T-cell (primary cell): ENCODE data around the gene ABCD4. TPM values are rescaled to one million over a fixed set of nuclear protein-coding genes. Genes with fewer than 3 reads are reported as not detected.
"Not testable (repeated sequence)": the region's sequence is repeated elsewhere in the genome, so short reads cannot be mapped to it uniquely, and the experiment has no call there.

ENCODE experiments used
- ATAC-seq, 4 experiments: fragments of 200-7000 bp in 3 of 4; fragments of 150-1000 bp in 1 of 4; cut with Tn5 transposase; replicated peaks in 1 of 4; 1 replicate in 3 of 4; 2 replicates in 1 of 4; pipeline ENCODE4 v1.10.0; 2021; ENCODE audit warnings: moderate library complexity in 3 of 4, mild to moderate bottlenecking in 2 of 4, moderate number of reproducible peaks in 1 of 4
- CTCF ChIA-PET, 2 donors: fragments of 300-600 bp; sonication (Branson Sonifier 250); formaldehyde crosslinking; loops; one replicate each; lab custom pipeline; 2022; ENCODE audit warnings: antibody characterized with exemption in 2 of 2; lab: Charles Lee
- POLR2A ChIA-PET, 2 donors: fragments of 300-600 bp; sonication (Branson Sonifier 250); formaldehyde crosslinking; loops; one replicate each; lab custom pipeline; 2022; ENCODE audit warnings: antibody characterized with exemption in 2 of 2; lab: Charles Lee
- DNase-seq, 35 experiments: peaks; one replicate each; pipeline versions ENCODE4 v3.0.0 to v3.0.0-alpha.2; 2013 to 2023
- H3K27ac ChIP-seq: one replicate; pipeline ENCODE4 v1.5.1; 2013; ENCODE audit warnings: low read length
- H3K27me3 ChIP-seq, 2 experiments: replicated peaks in 1 of 2; 1 replicate in 1 of 2; 2 replicates in 1 of 2; pipeline versions ENCODE4 v1.6.1 to v1.7.0; 2013; ENCODE audit warnings: low read length in 1 of 2, mixed read lengths in 1 of 2; ENCODE audit not compliant: control insufficient read depth in 2 of 2, insufficient read depth in 2 of 2; ENCODE audit errors: extremely low read depth in 1 of 2
- H3K36me3 ChIP-seq, 2 donors: 1 replicate in 1 of 2; 2 replicates in 1 of 2; pipeline versions ENCODE4 v1.6.1 to v1.7.0; 2013; ENCODE audit warnings: low read length in 1 of 2; ENCODE audit not compliant: control insufficient read depth in 2 of 2, insufficient read depth in 1 of 2; ENCODE audit errors: extremely low read depth in 1 of 2
- H3K4me1 ChIP-seq, 2 experiments: 1 replicate in 1 of 2; 2 replicates in 1 of 2; pipeline versions ENCODE4 v1.6.1 to v1.7.0; 2013; ENCODE audit warnings: low read length in 2 of 2, mixed read lengths in 1 of 2; ENCODE audit not compliant: insufficient read depth in 2 of 2, control insufficient read depth in 1 of 2; ENCODE audit errors: extremely low read depth in 1 of 2
- H3K4me3 ChIP-seq, 2 donors: 1 replicate in 1 of 2; 2 replicates in 1 of 2; pipeline versions ENCODE4 v1.5.1 to v1.7.0; 2013; ENCODE audit warnings: mild to moderate bottlenecking in 2 of 2, low read length in 1 of 2, moderate library complexity in 1 of 2; ENCODE audit not compliant: control insufficient read depth in 1 of 2; ENCODE audit errors: extremely low read depth in 1 of 2
- H3K9me3 ChIP-seq: 2 replicates; pipeline ENCODE4 v1.7.0; 2013
- H3K27ac Mint-ChIP-seq, 2 donors: one replicate each; pipeline ENCODE4 v1.8.0; 2020 to 2021; ENCODE audit warnings: mild to moderate bottlenecking in 2 of 2, mixed read lengths in 2 of 2
- H3K27me3 Mint-ChIP-seq, 2 donors: one replicate each; pipeline ENCODE4 v1.8.0; 2021 to 2022; ENCODE audit warnings: mixed read lengths in 2 of 2
- H3K36me3 Mint-ChIP-seq: one replicate; pipeline ENCODE4 v1.8.0; 2021; ENCODE audit warnings: mixed read lengths
- H3K4me1 Mint-ChIP-seq, 3 donors: one replicate each; pipeline ENCODE4 v1.8.0; 2020 to 2022; ENCODE audit warnings: mixed read lengths in 3 of 3, mild to moderate bottlenecking in 1 of 3
- H3K4me3 Mint-ChIP-seq, 3 donors: one replicate each; pipeline ENCODE4 v1.8.0; 2020 to 2022; ENCODE audit warnings: mild to moderate bottlenecking in 3 of 3, mixed read lengths in 3 of 3, moderate library complexity in 3 of 3
- H3K9me3 Mint-ChIP-seq, 3 donors: one replicate each; pipeline ENCODE4 v1.8.0; 2020 to 2022; ENCODE audit warnings: mixed read lengths in 3 of 3
- WGBS: methylation state at CpG from one replicate; pipeline ENCODE4 v1.1.5; 2013; ENCODE audit warnings: missing lambda C conversion rate; ENCODE audit not compliant: insufficient coverage; 5-methylcytosine and 5-hydroxymethylcytosine counted together
- total RNA-seq, 35 experiments: library from RNA in 6 of 35; stranded (reverse) in 6 of 35; fragments of 120-200 nt in 1 of 35; gene quantifications; one replicate each; pipeline versions ENCODE4 v1.2.1 to v1.2.4 and lab custom pipeline; 2013 to 2026

ABCD4 gene
- total RNA-seq, 5 donors from 2014 or later (not counting 1 experiment from before 2014, with no cell fraction given), result 70.3 to 103 (median 91.8) TPM

DNA sequence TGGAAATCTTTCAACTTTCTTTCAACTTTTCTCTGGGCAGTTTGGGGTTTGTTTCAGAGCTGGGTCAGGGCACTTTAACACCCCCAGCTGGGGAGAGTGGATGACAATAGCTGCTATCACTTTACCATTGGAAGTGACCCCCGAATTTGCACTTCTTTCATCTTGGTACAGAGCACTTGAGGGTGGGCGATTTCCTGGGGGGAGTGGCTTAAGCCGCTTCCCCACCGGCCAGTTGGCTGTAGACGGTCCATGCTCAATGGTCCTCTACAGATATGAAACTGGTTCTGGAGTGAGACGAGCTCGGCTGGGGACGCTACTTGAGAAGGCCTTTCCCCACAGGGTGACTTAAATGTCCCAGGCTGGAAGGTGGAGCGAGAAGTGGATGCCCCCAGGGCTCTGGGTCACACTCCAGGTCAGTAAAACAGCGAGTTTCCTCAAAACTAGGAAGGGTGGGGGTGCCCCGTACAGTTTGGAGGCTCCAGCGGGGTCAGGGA, 45.6 kb upstream of the ABCD4 start, which contains the start of gene VRTN:
VRTN (plus strand) TSS at position 231 of the 494 bp plus-strand sequence. CDS start 8,313 bp downstream, outside the sequence.
- POLR2A ChIA-PET, result no interaction called here

DNA sequence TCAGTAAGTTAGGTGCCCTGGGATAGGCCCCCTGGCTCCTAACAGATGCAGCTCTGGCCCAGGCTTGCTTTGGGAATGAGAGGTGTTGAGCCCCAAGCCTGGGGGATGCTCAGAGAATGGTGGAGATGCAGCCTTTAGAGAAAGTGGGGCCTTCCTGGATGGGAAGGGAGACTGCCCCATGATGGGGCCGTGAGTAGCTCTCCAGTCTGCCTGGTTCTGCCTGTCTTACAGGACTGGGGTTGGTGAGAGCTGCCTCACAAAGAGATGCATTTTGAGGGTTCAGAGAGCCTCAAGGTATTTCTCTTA, 45.0 kb upstream of the ABCD4 start:
- DNase-seq, result no peak
- no peaks in the 10 kb centered on the region for H3K36me3 ChIP-seq
- no peaks in the 10 kb centered on the region for H3K9me3 ChIP-seq
- Mint-ChIP-seq H3K4me1 (no peaks in the 10 kb centered on the region), H3K36me3 (no peaks in the 10 kb centered on the region), H3K9me3 (no peaks in the 10 kb centered on the region), H3K27ac (no peak overlapping the region), H3K27me3 (peaks cover 9 to 10% of the 10 kb centered on the region in 2 donors), H3K4me3 (no peak overlapping the region)
- H3K4me1 ChIP-seq, result no peaks in the 10 kb centered on the region
- no peak for ATAC-seq
- H3K27me3 ChIP-seq, result peaks cover 2 to 21% of the 10 kb centered on the region in 2 experiments
- no CpG with 5 or more reads among the region's 1 CpG for WGBS
- no peak overlapping the region for H3K27ac ChIP-seq
- CTCF ChIA-PET, result interaction anchor here in 1 of 2 donors (1.1 kb wide), 1 partner anchor 28 kb away, joined by 5 read pairs; no protein-coding TSS in a partner anchor
- H3K4me3 ChIP-seq, result no peak overlapping the region
- POLR2A ChIA-PET, result no interaction called here

More for the DNA sequence above, 45.6 kb upstream of the ABCD4 start, which contains the start of gene VRTN:
- no peaks in the 10 kb centered on the region for H3K36me3 ChIP-seq
- H3K4me3 ChIP-seq, result no peak within 1 kb of the TSS
- Mint-ChIP-seq H3K9me3 (no peaks in the 10 kb centered on the region), H3K27ac (no peak within 1 kb of the TSS), H3K4me1 (no peaks in the 10 kb centered on the region), H3K4me3 (no peak within 1 kb of the TSS), H3K27me3 (peaks cover 7 to 10% of the 10 kb centered on the region in 2 donors), H3K36me3 (no peaks in the 10 kb centered on the region)
- WGBS, result 78% methylated on average over 10 of the region's 12 CpGs
- no peak for ATAC-seq
- no peaks in the 10 kb centered on the region for H3K9me3 ChIP-seq
- peaks cover 2 to 20% of the 10 kb centered on the region in 2 experiments for H3K27me3 ChIP-seq
- no peak within 1 kb of the TSS for H3K27ac ChIP-seq
- CTCF ChIA-PET, result interaction anchor here in 1 of 2 donors (1.1 kb wide), 1 partner anchor 28 kb away, joined by 5 read pairs; no protein-coding TSS in a partner anchor
- no peaks in the 10 kb centered on the region for H3K4me1 ChIP-seq
- no peak for DNase-seq

DNA sequence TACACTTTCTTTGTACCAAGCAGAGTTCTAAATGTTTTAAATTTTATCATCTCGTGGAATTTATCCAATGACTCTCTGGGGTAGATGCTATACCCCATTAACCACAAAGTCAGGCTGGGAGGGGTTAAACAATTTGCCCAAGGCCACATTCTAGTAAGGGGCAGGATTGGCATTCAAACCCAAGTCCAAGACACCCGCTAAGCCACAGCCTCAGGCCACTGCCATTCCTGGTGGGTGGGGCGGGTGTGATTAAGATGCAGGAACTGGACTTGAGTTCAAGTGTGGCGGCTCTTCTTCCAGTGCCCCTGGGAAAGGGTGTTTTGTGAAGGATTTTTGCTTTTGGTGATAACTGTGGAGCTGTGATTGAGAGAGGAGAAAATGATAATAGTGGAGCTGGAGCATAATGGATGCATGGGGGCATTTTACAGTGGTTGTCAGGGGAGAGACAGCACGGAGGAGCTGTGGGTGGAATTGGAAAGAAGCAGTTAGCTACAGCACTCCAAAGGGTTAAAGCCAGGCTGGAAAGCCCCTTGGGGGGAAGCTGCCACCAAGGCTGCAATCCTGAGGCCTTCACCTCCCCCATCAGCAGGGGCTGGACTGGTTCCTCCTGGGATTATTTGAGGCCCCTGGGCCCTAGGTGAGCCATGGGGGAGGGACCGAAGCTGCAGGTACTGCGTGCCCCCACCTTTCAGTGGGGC, 44.5 kb upstream of the ABCD4 start:
- H3K27ac ChIP-seq, result no peak overlapping the region
- H3K27me3 ChIP-seq, result peaks cover 2 to 20% of the 10 kb centered on the region in 2 experiments
- Mint-ChIP-seq H3K9me3 (no peaks in the 10 kb centered on the region), H3K36me3 (no peaks in the 10 kb centered on the region), H3K27me3 (peaks cover 8 to 9% of the 10 kb centered on the region in 2 donors), H3K4me1 (no peaks in the 10 kb centered on the region), H3K4me3 (no peak overlapping the region), H3K27ac (no peak overlapping the region)
- no peaks in the 10 kb centered on the region for H3K36me3 ChIP-seq
- DNase-seq (no peak), ATAC-seq (no peak)
- ChIA-PET POLR2A (no interaction called here), CTCF (interaction anchor here in 1 of 2 donors (1.1 kb wide), 1 partner anchor 27 kb away, joined by 5 read pairs; no protein-coding TSS in a partner anchor)
- no peaks in the 10 kb centered on the region for H3K9me3 ChIP-seq
- WGBS, result 70% methylated on average over 4 of the region's 7 CpGs
- H3K4me1 ChIP-seq, result no peaks in the 10 kb centered on the region
- no peak overlapping the region for H3K4me3 ChIP-seq

DNA sequence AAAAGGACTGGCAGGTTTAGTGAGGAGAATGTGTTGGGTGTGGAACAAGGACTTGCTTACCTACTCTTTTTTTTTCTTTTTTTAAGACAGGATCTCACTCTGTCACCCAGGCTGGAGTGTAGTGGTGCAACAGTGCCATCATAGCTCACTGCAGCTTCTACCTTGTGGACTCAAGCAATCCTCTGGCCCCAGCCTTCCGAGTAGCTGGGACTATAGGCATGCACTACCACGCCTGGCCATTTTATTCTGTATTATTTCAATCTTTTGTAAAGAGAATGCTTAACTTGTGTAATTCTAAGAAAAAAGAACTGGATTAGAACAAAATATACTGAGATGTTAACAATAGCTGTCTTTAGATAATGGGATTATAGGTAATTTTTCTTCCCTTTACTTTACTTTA, 43.6 kb upstream of the ABCD4 start:
- Histone ChIP-seq H3K4me3 (no peak overlapping the region), H3K27ac (no peak overlapping the region), H3K9me3 (no peaks in the 10 kb centered on the region), H3K36me3 (no peaks in the 10 kb centered on the region), H3K4me1 (no peaks in the 10 kb centered on the region), H3K27me3 (peaks cover 2 to 15% of the 10 kb centered on the region in 2 experiments)
- no peak for DNase-seq
- Mint-ChIP-seq H3K36me3 (no peaks in the 10 kb centered on the region), H3K27me3 (peaks cover 9 to 10% of the 10 kb centered on the region in 2 donors), H3K27ac (no peak overlapping the region), H3K9me3 (no peaks in the 10 kb centered on the region), H3K4me3 (no peak overlapping the region), H3K4me1 (no peaks in the 10 kb centered on the region)
- CTCF ChIA-PET, result no interaction called here
- WGBS, result no CpG with 5 or more reads among the region's 2 CpGs
- POLR2A ChIA-PET, result no interaction called here
- no peak for ATAC-seq

DNA sequence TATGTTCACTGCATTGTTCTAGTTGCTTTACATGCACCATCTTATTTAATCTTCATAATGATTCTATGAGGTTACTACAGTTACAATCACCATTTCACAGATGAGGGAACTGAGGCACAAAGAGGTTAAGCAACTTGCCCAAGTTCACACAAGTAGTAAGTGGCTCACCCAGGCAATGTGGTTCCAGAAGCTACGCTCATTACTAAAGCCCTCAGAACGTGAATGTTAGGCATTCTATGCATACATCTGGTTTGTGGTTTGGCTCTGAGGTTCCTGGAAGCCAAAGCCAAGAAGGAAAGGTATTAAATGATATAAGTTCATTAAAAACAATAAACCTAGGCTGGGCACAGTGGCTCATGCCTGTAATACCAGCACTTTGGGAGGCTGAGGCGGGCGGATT, 31.2 kb upstream of the ABCD4 start:
- no peak overlapping the region for H3K4me3 ChIP-seq
- 17% methylated on average over 1 of the region's 4 CpGs for WGBS
- ATAC-seq (no peak), DNase-seq (no peak)
- no peaks in the 10 kb centered on the region for H3K9me3 Mint-ChIP-seq
- H3K36me3 ChIP-seq, result no peaks in the 10 kb centered on the region
- no peaks in the 10 kb centered on the region for H3K36me3 Mint-ChIP-seq
- H3K4me1 ChIP-seq, result no peaks in the 10 kb centered on the region
- no peak overlapping the region for H3K4me3 Mint-ChIP-seq
- H3K9me3 ChIP-seq, result no peaks in the 10 kb centered on the region
- H3K27me3 Mint-ChIP-seq, result peaks cover 5 to 7% of the 10 kb centered on the region in 2 donors
- ChIA-PET CTCF (no interaction called here), POLR2A (interaction anchor here in 1 of 2 donors (0.6 kb wide), 1 partner anchor 482 kb away, joined by 3 read pairs; the partner anchor contains the start of gene PTGR2)
- H3K4me1 Mint-ChIP-seq, result no peaks in the 10 kb centered on the region
- H3K27ac ChIP-seq, result no peak overlapping the region
- peaks cover 4 to 6% of the 10 kb centered on the region in 2 experiments for H3K27me3 ChIP-seq
- H3K27ac Mint-ChIP-seq, result no peak overlapping the region

DNA sequence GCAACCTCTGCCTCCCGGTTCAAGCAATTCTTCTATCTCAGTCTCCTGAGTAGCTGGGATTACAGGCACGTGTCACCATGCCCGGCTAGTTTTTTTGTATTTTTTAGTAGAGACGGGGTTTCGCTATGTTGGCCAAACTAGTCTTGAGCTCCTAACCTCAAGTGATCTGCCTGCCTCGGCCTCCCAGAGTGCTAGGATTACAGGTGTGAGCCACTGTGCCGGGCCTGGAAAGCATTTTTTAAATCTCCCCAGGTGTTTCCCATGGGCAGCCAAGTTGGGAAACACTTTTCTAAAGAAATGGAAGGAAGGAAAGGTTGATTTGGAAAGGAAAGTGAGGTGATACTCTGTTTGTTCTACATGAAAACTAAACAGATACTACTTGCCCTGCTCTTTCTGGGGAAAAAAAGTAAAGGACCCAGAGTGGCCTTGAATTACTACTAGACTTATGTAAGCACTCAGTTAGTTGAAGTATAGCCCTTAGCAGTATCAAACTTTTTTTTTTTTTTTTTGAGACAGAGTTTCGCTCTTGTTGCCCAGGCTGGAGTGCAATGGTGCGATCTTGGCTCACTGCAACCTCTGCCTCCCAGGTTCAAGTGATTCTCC, 27.3 kb upstream of the ABCD4 start:
- WGBS, result 75% methylated on average over 6 of the region's 9 CpGs
- H3K27ac Mint-ChIP-seq, H3K9me3 Mint-ChIP-seq, CTCF ChIA-PET, H3K9me3 ChIP-seq, POLR2A ChIA-PET, ATAC-seq, H3K4me3 ChIP-seq, H3K36me3 Mint-ChIP-seq, DNase-seq, H3K4me1 Mint-ChIP-seq, H3K4me1 ChIP-seq, H3K4me3 Mint-ChIP-seq, H3K36me3 ChIP-seq, H3K27ac ChIP-seq: not testable (repeated sequence)
- H3K27me3 ChIP-seq, result peaks cover 0 to 20% of the 10 kb centered on the region in 2 experiments
- peaks cover 8 to 12% of the 10 kb centered on the region in 2 donors for H3K27me3 Mint-ChIP-seq
